ENCODE measurements around the gene PMM2.
"Not testable (repeated sequence)": the region's sequence is repeated elsewhere in the genome, so short reads cannot be mapped to it uniquely, and the experiment has no call there.

Gene PMM2

GRCh38 chr16:8869212-8869987, 71.8 kb downstream of the PMM2 start:
- DNase-seq, result no peak

- DNase-seq, result not testable (repeated sequence)
Measured at GRCh38 chr16:8869988-8870241, 72.3 kb downstream of the PMM2 start.

DNA sequence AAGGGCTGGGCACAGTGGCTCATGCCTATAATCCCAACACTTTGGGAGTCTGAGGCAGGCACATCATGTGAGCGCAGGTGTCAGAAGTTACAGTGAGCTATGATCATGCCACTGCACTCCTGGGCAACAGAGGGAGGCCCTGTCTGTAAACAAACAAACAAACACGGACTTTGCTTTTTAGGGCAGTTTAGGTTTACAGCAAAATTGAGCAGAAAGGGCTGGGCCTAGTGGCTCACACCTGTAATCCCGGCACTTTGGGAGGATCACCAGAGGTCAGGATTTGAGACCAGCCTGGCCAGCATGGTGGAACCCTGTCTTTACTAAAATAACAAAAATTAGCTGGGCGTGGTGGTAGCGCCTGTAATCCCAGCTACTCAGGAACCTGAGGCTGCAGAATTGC, 74.4 kb downstream of the PMM2 start:
- no peak for DNase-seq

DNA sequence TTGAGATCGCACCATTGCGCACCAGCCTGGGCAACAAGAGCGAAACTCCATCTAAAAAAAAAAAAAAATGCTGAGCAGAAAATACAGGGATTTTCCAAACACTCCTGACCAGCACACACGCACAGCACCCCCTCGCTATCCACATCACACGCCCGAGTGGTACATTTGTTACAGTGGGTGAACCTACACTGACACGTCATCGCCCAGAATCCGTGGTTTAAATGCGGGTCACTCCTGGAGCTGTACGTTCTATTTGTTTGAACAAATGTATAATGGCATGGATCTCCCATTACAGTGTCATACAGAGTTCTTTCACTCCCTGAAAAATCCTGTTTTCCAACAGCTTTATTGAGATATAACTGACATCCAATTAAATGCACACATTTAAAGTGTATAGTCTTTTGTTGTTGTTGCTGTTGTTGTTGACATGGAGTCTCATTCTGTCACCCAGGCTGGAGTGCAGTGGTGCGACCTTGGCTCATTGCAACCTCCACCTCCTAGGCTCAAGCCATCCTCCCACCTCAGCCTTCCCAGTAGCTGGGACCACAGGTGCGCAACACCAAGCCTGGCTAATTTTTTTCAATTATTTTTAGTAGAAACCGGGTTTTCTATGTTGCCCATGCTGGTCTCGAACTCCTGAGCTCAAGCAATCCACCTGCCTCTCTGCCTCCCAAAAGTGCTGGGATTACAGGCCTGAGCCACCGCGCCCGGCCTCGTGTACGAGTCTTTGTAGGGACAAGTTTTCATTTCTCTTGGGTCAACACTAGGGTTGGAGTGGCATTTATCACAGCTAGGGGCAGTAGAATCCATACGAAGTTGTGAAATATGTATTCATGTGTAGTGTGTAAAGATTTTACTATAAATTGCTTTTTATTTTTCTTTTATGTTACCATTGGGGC, 75.6 kb downstream of the PMM2 start:
- DNase-seq, result no peak

DNA sequence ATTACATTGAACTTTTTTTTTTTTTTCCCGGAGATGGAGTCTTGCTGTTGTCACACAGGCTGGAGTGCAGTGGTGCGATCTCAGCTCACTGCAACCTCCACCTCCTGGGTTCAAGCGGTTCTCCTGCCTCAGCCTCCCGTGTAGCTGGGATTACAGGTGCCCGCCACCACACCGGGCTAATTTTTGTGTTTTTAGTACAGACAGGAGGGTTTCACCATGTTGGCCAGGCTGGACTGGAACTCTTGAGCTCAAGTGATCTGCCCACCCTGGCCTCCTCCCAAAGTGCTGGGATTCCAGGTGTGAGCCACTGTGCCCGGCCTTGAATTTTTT, 76.2 kb downstream of the PMM2 start:
- DNase-seq, result not testable (repeated sequence)

GRCh38 chr16:8874388-8874787, 76.7 kb downstream of the PMM2 start:
- DNase-seq, result no peak

DNA sequence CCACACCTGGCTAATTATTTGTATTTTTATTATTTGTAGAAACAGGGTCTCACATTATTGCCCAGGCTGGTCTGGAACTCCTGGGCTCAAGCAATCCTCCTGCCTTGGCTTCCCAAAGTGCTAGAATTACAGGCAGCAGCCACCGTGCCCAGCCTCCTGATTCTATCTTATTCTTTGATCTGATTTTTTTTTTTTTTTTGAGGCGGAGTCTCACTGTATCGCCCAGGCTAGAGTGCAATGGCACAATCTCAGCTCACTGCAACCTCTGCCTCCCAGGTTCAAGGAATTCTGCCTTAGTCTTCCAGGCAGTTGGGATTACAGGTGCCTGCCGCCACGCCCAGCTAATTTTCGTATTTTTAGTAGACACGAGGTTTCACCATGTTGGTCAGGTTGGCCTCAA, 77.7 kb downstream of the PMM2 start:
- DNase-seq, result not testable (repeated sequence)

- DNase-seq, result no peak
Measured at GRCh38 chr16:8877894-8878522, 80.4 kb downstream of the PMM2 start.

- DNase-seq, result no peak
Measured at GRCh38 chr16:8878523-8878911, 80.9 kb downstream of the PMM2 start.

- DNase-seq, result no peak
Measured at GRCh38 chr16:8880839-8881510, 83.3 kb downstream of the PMM2 start.

- DNase-seq, result no peak
Measured at GRCh38 chr16:8882041-8882617, 84.5 kb downstream of the PMM2 start, which contains the start of gene LITAFD. TSS of gene LITAFD (plus strand) at chr16:8882351. CDS start at chr16:8884356, 2,005 bp downstream.

- DNase-seq, result no peak
Measured at GRCh38 chr16:8882725-8883377, 85.2 kb downstream of the PMM2 start.

- no peak for DNase-seq
Measured at GRCh38 chr16:8885674-8886592, 88.3 kb downstream of the PMM2 start.

DNA sequence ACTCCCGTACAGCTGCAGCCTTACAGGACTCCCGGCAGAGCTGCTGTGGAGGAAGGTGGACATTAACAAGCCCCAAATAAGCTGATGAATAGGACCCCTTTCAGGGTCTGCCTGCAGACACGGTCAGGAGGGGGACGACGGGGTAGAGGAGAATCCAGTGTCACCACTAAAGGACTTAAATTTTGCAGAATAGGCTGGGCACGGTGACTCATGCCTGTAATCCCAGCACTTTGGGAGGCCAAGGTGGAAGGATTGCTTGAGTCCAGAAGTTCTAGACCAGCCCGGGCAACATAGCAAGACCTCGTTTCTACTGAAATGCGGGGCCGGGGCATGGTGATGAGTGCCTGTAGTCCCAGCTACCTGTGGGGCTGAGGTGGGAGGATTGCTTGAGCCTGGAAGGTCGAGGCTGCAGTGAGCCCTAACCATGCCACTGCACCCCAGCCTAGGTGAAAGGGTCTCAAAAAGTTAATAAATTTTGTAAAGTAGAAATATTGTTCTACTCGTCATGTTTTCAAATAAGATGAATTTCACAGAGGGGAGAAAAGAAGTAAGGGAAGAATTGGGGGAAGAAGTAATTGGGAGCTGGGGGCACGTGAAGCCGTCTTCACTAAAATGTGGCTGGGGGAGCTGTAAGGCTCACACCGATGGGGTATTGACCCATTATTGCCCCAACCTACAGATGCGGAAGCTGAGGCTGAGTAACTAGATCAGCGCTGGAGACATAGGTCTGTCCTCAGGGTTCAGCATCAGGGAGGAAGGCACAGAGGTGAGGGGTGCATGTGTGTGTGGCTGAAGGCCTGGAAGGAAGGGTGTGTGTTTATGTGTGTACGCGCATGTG, 89.2 kb downstream of the PMM2 start:
- no peak for DNase-seq

DNA sequence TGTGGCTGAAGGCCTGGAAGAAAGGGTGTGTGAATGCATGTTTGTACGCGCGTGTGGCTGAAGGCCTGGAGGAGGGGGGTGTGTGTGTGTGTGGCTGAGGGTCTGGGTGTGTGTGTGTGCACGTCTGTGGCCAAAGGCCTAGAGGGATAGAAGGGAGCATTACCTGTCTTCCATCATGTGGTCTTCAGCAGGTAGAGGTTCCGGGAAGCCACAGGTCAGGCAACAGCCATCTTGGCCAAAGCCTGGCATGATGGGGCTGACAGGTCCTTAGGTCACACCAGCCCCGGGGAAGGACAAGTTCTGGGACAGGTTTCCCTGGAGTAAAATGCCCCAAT, 89.8 kb downstream of the PMM2 start:
- no peak for DNase-seq

DNA sequence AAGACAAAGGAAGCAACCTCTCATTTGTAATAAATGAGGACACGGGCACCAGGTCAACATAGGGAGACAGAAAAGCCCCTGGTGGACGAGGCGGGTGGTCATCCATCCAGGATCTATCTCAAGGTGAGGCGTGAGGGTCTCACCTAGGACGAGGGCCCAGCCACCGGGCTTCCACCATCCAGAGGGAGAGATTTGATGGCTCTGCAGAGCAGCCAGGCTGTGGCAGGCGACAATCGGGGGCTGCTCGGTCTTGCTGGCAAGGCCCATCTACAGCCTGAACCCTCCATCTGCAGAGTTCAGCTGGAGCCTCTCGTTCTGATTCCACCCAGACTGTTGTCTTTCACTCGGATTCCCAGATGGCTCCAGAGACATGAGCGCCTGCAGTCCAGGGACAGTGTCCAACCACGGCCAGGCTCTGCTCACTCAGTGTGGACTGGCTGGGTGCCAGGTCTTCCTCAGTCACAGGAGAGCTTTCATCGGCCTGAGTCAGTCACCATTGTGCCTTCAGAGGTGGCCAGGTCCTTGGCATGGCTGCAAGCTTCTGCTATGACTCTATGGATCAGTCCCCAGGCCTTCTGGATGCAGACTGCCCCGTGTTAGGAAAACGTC, 90.4 kb downstream of the PMM2 start:
- no peak for DNase-seq

DNA sequence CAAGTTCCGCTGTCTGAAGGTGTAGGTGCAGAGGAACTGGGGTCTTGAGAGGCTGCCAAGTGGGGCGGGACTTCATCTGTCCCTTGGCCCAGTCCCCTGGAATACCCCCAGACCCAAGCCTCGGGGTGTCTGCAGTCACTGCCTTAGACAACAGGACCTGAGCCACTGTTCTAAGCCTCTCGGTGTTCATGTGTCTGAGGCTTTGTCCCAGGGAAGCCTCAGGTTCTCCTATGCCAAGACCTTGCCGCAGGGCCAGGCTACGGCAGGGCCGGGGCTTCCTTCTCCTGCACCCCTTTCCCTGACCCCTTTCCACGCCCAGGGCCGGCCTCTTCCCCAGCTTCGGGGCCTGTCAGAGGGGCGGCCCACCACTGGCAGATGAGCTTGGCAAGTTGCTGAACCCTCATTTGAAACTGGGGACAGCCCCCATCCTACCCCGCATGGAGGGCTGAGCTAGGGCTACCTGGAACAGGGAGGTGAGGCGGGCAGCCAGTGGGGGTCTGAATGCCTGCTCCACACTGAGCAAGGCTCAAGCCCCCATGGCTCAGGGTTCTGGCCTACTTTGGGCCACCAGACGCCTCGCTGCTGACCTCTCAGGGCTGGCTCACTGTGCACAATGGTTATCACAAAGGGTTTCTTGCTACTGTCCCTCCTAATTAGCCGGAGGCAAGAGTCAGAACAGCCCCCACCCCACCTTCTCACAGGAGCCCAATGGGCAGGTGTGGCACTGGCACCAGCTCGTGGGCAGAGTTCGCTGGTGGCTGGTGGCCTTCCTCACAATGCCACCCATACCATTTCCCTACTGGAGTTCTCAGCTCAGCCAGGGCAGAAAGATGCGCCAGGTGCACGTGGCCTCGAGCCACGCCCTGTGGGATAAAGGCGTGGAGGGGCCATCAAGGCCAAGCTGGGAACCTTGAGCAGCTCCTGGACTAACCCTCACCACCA, 91.6 kb downstream of the PMM2 start:
- DNase-seq, result no peak

- no peak for DNase-seq
Measured at GRCh38 chr16:8889893-8890548, 92.4 kb downstream of the PMM2 start.

Measured in stimulated activated CD4-positive, alpha-beta T cell treated with anti-CD3 and anti-CD28 coated beads, Interleukin-4, amount 100 ng/mL, for 4 hours (primary cell).